HFFc6 (cell line): ENCODE data around the gene ATF7. TPM values are rescaled to one million over a fixed set of nuclear protein-coding genes. Genes with fewer than 3 reads are reported as not detected.

ENCODE experiments used
- DNase-seq: peaks from one replicate; pipeline ENCODE4 v3.0.0-alpha.2; 2018
- H3K27ac Mint-ChIP-seq: 2 replicates; pipeline ENCODE4 v1.8.0; 2020; ENCODE audit warnings: mild to moderate bottlenecking, mixed read lengths
- H3K27me3 Mint-ChIP-seq: 2 replicates; pipeline ENCODE4 v1.8.0; 2021; ENCODE audit warnings: mild to moderate bottlenecking, moderate library complexity, mixed read lengths; ENCODE audit not compliant: insufficient read depth
- H3K36me3 Mint-ChIP-seq: 2 replicates; pipeline ENCODE4 v1.8.0; 2021; ENCODE audit warnings: low read depth, mixed read lengths
- H3K4me1 Mint-ChIP-seq: 2 replicates; pipeline ENCODE4 v1.8.0; 2020; ENCODE audit warnings: low read depth, mixed read lengths
- H3K4me3 Mint-ChIP-seq: 2 replicates; pipeline ENCODE4 v1.8.0; 2020; ENCODE audit warnings: mild to moderate bottlenecking, moderate library complexity, mixed read lengths
- H3K9me3 Mint-ChIP-seq: 2 replicates; pipeline ENCODE4 v1.8.0; 2020; ENCODE audit warnings: mild to moderate bottlenecking, mixed read lengths
- CTCF ChIP-seq: fragments of 200-600 bp; sonication (generic); IDR thresholded peaks from 2 replicates; pipeline ENCODE4 v1.5.0; 2021; ENCODE audit warnings: antibody characterized with exemption, mild to moderate bottlenecking
- total RNA-seq, 6 experiments: library from RNA; stranded (reverse); fragmentation: NEBNext Ultra II Directional; extraction: Animal tissue kit (Norgen Biotek cat#: 25700); gene quantifications; 2 replicates in 1 of 6; 3 replicates in 5 of 6; pipeline ENCODE4 v1.2.3, GENCODE V29; 2021

Gene ATF7
- total RNA-seq, 6 experiments from 2014 or later = 23.6 to 32.1 (median 29.8) TPM

- no peak overlapping the region for H3K4me3 Mint-ChIP-seq
- H3K4me1 Mint-ChIP-seq = peaks cover 42% of the 10 kb centered on the region
- H3K27ac Mint-ChIP-seq = peak overlapping the region; percentile 61
These were observed 158.3 kb downstream of the ATF7 start for GRCh38 chr12:53467880-53468279.

GRCh38 chr12:53467082-53467481, 159.1 kb downstream of the ATF7 start:
- Mint-ChIP-seq H3K36me3 (peaks cover 64% of the 10 kb centered on the region), H3K9me3 (no peaks in the 10 kb centered on the region), H3K27me3 (peaks cover 12% of the 10 kb centered on the region), H3K4me1 (peaks cover 44% of the 10 kb centered on the region), H3K27ac (peak overlapping the region; percentile 61), H3K4me3 (no peak overlapping the region)
- TF ChIP-seq CTCF = no peak
- no peak for DNase-seq

More at GRCh38 chr12:53467880-53468279, 158.3 kb downstream of the ATF7 start:
- peaks cover 12% of the 10 kb centered on the region for H3K27me3 Mint-ChIP-seq
- H3K36me3 Mint-ChIP-seq = peaks cover 60% of the 10 kb centered on the region
- DNase-seq = no peak
- H3K9me3 Mint-ChIP-seq = no peaks in the 10 kb centered on the region
- TF ChIP-seq CTCF = no peak

GRCh38 chr12:53466640-53467039, 159.5 kb downstream of the ATF7 start:
- no peaks in the 10 kb centered on the region for H3K9me3 Mint-ChIP-seq
- no peak overlapping the region for H3K4me3 Mint-ChIP-seq
- TF ChIP-seq CTCF = no peak
- H3K4me1 Mint-ChIP-seq = peaks cover 40% of the 10 kb centered on the region
- peaks cover 12% of the 10 kb centered on the region for H3K27me3 Mint-ChIP-seq
- DNase-seq = no peak
- peak overlapping the region; percentile 69 for H3K27ac Mint-ChIP-seq
- H3K36me3 Mint-ChIP-seq = peaks cover 63% of the 10 kb centered on the region

GRCh38 chr12:53465679-53466078, 160.5 kb downstream of the ATF7 start:
- Mint-ChIP-seq H3K36me3 (peaks cover 63% of the 10 kb centered on the region), H3K27ac (peak overlapping the region; percentile 69), H3K4me1 (peaks cover 40% of the 10 kb centered on the region), H3K4me3 (no peak overlapping the region), H3K27me3 (peaks cover 9% of the 10 kb centered on the region), H3K9me3 (no peaks in the 10 kb centered on the region)
- DNase-seq = no peak
- TF ChIP-seq CTCF = peak; percentile 29; the same call in 1 of the 2 replicates

- Mint-ChIP-seq H3K36me3 (peaks cover 68% of the 10 kb centered on the region), H3K4me1 (peaks cover 45% of the 10 kb centered on the region), H3K27me3 (peaks cover 7% of the 10 kb centered on the region), H3K9me3 (no peaks in the 10 kb centered on the region), H3K4me3 (no peak overlapping the region), H3K27ac (peak overlapping the region; percentile 69)
- no peak for TF ChIP-seq CTCF
- DNase-seq = no peak
These were observed 161.3 kb downstream of the ATF7 start for GRCh38 chr12:53464685-53465418.
